ENCODE data around the gene IQUB. TPM values are rescaled to one million over a fixed set of nuclear protein-coding genes. Genes with fewer than 3 reads are reported as not detected.
"Not testable (repeated sequence)": the region's sequence is repeated elsewhere in the genome, so short reads cannot be mapped to it uniquely, and the experiment has no call there.

The IQUB gene
- total RNA-seq, 4 donors from 2014 or later: 0.94 to 18.5 (median 7.2) TPM

DNA sequence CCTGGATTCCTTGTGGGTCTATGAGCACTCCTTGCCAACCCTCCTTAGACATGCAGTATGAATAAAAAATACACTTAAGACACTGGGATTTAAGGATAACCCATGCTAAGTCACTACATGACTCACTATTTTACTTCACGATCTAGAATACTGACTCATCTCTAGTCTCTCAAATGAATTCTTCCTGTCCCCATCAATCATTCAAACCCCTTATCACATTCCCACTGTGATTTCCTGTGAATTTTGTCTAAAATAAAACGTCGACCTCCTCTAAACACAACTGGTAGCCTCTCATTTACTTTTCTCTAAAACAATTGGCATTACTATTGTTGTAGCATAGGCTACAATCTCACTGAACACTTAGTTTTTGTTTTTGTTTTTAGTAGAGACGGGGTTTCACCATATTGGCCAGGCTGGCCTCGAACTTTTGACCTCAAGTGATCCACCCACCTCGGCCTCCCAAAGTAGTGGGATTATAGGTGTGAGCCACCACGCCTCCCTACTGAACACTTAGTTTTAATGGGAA lies 3.9 kb upstream of the IQUB start:
- peaks cover 0 to 14% of the 10 kb centered on the region in 2 donors for H3K36me3 ChIP-seq
- 50 to 70% methylated on average over 5 to 7 of the region's 7 CpGs for WGBS, 2 donors (ENCODE audit: low coverage in 1 of 2)
- no peaks in the 10 kb centered on the region for H3K9me3 ChIP-seq
- H3K4me1 ChIP-seq: peaks cover 0 to 23% (median 0%) of the 10 kb centered on the region in 3 donors
- no peak overlapping the region for H3K4me3 ChIP-seq
- no peaks in the 10 kb centered on the region for H3K27me3 ChIP-seq
- ATAC-seq: no peak
- TF ChIP-seq POLR2AphosphoS5 (IDR thresholded peaks at IDR 0.05): no peak
- TF ChIP-seq EP300 (IDR thresholded peaks at IDR 0.05): no peak
- TF ChIP-seq CTCF (IDR thresholded peaks at IDR 0.05): no peak
- TF ChIP-seq POLR2A (IDR thresholded peaks at IDR 0.05): no peak
- H3K27ac ChIP-seq: peak overlapping the region in 2 of 4 donors; percentile 2 to 39

DNA sequence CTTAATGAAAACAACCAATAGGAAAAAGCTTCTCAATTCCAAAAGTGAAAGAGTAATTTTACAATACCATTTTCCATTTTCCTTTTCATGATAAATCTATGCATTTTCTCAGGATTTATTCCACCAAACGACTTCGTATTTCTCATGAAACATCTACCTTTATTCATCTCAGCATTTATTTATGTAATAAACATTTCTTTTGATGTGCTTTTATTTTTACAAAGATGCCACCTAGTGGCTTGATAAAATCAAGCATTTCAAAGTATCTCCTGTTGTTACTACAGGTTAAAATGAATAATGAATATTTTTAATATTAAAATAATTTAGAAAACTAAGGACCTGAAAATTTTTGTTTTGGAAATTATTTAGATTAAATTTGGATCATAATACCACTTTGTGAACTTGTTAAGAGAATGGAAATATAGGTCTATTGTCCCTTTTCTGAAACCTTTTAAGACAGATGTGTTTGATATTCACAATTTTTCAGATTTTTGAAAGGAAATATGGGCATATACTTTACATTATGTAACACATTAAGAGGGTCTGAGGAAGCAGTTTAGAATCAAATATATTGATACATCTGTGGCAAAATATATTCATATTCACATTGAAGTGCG lies 2.7 kb upstream of the IQUB start:
- Histone ChIP-seq H3K27ac (peak overlapping the region in 1 of 4 donors; percentile 94), H3K36me3 (peaks cover 0 to 14% of the 10 kb centered on the region in 2 donors), H3K4me3 (no peak overlapping the region), H3K4me1 (peaks cover 0 to 27% (median 0%) of the 10 kb centered on the region in 3 donors), H3K9me3 (no peaks in the 10 kb centered on the region), H3K27me3 (no peaks in the 10 kb centered on the region)
- no peak for ATAC-seq
- TF ChIP-seq EP300 (IDR thresholded peaks at IDR 0.05) (no peak), POLR2A (IDR thresholded peaks at IDR 0.05) (no peak), POLR2AphosphoS5 (IDR thresholded peaks at IDR 0.05) (no peak), CTCF (IDR thresholded peaks at IDR 0.05) (peak; percentile 48 to 64 (median 55))
- 25 to 35% methylated on average over 3 of the region's 3 CpGs for WGBS, 2 donors (ENCODE audit: low coverage in 1 of 2)

DNA sequence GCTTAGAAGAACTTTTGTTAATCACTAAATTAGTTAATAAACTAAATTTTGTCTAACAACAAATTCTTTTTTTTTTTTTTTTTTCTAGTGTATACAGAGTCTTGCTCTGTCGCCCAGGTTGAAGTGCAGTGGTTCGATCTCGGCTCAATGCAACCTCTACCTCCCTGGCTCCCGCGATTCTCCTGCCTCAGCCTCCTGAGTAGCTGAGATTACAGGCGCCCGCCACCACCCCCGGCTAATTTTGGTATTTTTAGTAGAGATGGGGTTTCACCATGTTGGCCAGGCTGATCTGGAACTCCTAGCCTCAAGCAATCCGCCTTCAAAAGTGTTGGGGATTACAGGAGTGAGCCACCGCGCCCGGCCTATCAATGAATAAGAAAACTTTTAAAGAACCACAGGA lies 1.1 kb upstream of the IQUB start:
- TF ChIP-seq EP300 (IDR thresholded peaks at IDR 0.05): no peak
- TF ChIP-seq POLR2A (IDR thresholded peaks at IDR 0.05): no peak
- no peak for TF ChIP-seq CTCF (IDR thresholded peaks at IDR 0.05)
- no peak for TF ChIP-seq POLR2AphosphoS5 (IDR thresholded peaks at IDR 0.05)
- Histone ChIP-seq H3K4me3 (peak overlapping the region; percentile 52 to 66), H3K9me3 (no peaks in the 10 kb centered on the region), H3K27me3 (no peaks in the 10 kb centered on the region), H3K36me3 (peaks cover 0 to 14% of the 10 kb centered on the region in 2 donors), H3K27ac (peak overlapping the region; percentile 88 to 94 (median 91)), H3K4me1 (peaks cover 0 to 27% (median 0%) of the 10 kb centered on the region in 3 donors)
- 87% methylated on average over 4 to 9 of the region's 12 CpGs for WGBS, 2 donors (ENCODE audit: low coverage in 1 of 2)
- no peak for ATAC-seq

DNA sequence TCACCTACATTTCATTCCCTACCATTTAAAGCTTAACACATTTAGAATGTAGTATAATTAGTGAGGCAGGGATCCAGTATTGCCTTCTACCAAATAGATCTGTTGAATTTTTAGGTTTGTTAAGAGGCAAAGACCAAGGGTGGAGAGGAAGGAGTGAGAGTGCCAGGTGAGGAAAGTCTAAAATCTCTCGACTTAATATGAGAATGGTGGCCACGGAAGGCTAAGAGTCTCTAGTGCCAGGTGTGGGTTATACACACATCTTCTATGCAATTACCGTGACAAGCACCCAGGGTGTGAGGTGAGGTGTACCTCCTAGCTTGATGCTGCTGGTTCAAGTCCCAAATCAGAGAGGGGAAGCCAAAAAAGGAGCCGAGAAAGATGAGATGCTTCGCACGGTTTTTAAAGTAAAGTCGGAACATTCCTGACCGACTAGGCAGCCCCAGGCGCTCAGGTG lies 439 bp downstream of the IQUB start:
- Histone ChIP-seq H3K9me3 (no peaks in the 10 kb centered on the region), H3K4me3 (peak overlapping the region; percentile 52 to 66), H3K4me1 (peaks cover 0 to 27% (median 0%) of the 10 kb centered on the region in 3 donors), H3K36me3 (peaks cover 0 to 3% of the 10 kb centered on the region in 2 donors), H3K27ac (peak overlapping the region; percentile 26 to 94 (median 91)), H3K27me3 (no peaks in the 10 kb centered on the region)
- no peak for ATAC-seq
- TF ChIP-seq POLR2A (IDR thresholded peaks at IDR 0.05) (no peak), EP300 (IDR thresholded peaks at IDR 0.05) (no peak), CTCF (IDR thresholded peaks at IDR 0.05) (no peak), POLR2AphosphoS5 (IDR thresholded peaks at IDR 0.05) (no peak)
- 0 to 2% methylated on average over 9 of the region's 9 CpGs for WGBS, 2 donors (ENCODE audit: low coverage in 1 of 2)

DNA sequence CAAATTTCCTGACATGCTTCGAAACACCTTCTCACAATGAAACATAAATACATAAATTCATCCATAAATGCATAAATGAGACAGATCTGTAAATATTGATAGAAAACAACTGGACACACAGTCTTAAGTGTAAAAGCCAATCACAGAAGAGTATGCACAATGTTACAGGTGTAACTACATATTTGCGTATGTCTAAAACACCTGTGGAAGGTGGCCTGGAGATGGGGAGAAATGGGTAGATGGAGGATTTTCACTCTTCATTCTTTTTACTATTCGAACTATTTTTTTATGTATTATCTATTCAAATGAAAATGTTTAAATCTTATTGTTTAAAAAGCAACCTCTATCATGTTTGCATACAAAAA lies 860 bp downstream of the IQUB start:
- no peak for ATAC-seq
- no peak for TF ChIP-seq POLR2A (IDR thresholded peaks at IDR 0.05)
- no peak for TF ChIP-seq POLR2AphosphoS5 (IDR thresholded peaks at IDR 0.05)
- TF ChIP-seq CTCF (IDR thresholded peaks at IDR 0.05): no peak
- no peak for TF ChIP-seq EP300 (IDR thresholded peaks at IDR 0.05)
- H3K4me1 ChIP-seq: peaks cover 0 to 27% (median 0%) of the 10 kb centered on the region in 3 donors
- no peaks in the 10 kb centered on the region for H3K9me3 ChIP-seq
- peak overlapping the region; percentile 26 to 94 (median 91) for H3K27ac ChIP-seq
- H3K4me3 ChIP-seq: peak overlapping the region in 1 of 2 donors; percentile 52
- WGBS, 2 donors (ENCODE audit: low coverage in 1 of 2): 69 to 86% methylated on average over 2 to 3 of the region's 3 CpGs
- no peaks in the 10 kb centered on the region for H3K27me3 ChIP-seq
- H3K36me3 ChIP-seq: no peaks in the 10 kb centered on the region

DNA sequence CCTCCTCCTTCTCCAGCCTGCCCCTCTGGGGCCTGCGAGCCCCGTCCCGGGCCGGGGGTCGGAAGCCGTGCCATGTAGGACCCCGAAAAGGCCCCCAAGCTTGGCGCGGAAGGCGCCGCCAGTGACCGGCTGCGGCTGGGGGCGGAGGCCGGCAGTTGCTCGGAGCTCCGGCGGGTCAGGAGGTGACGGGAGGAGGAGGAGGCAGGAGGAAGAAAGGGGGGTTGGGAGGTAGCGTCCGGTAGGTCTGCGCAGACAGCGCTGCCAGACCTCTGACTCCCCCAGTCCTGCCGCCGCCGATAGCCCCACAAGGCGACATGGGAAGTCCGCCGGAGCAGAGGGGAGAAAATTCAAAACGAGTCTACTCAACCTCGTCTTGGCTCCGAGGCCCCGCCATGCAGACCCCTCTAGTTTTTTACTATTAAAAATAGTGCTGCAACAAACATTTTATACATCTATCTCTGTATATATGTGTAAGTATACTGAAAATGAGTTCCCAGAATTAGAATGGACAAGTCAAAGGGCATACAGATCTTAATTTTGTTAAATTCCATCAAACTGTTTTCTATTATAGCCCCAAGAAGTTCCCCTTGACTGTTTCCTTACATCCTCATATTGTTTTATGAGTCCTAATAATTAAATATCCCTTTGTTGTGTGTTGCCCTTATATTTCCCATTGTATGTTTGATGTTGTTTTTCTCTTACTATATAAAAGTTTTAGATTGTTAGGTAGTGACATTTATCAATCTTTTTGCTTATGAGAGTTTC lies 1.4 kb downstream of the IQUB start:
- WGBS, 2 donors (ENCODE audit: low coverage in 1 of 2): 0 to 11% methylated on average over 4 to 9 of the region's 33 CpGs

GRCh38 chr7:123532343-123532742 lies 2.1 kb downstream of the IQUB start:
- WGBS, 2 donors (ENCODE audit: low coverage in 1 of 2): 24 to 29% methylated on average over 1 to 4 of the region's 14 CpGs
- H3K36me3 ChIP-seq, H3K27me3 ChIP-seq, ATAC-seq, H3K9me3 ChIP-seq: not testable (repeated sequence)
- Histone ChIP-seq H3K4me3 (peak overlapping the region; percentile 49 to 52), H3K27ac (peak overlapping the region in 2 of 4 donors; percentile 74 to 94), H3K4me1 (peaks cover 0 to 27% (median 0%) of the 10 kb centered on the region in 3 donors)

More for the DNA sequence above, 1.4 kb downstream of the IQUB start:
- H3K9me3 ChIP-seq, H3K36me3 ChIP-seq, H3K27me3 ChIP-seq, ATAC-seq: not testable (repeated sequence)
- H3K27ac ChIP-seq: peak overlapping the region in 3 of 4 donors; percentile 56 to 94 (median 74)
- H3K4me3 ChIP-seq: peak overlapping the region; percentile 49 to 52
- peaks cover 0 to 27% (median 0%) of the 10 kb centered on the region in 3 donors for H3K4me1 ChIP-seq
